ENCODE measurements around the gene LMNTD1. TPM values are rescaled to one million over a fixed set of nuclear protein-coding genes. Genes with fewer than 3 reads are reported as not detected.

Gene LMNTD1
- total and polyA plus RNA-seq, 4 donors, result 0.18 to 14.9 (median 3.4) TPM

DNA sequence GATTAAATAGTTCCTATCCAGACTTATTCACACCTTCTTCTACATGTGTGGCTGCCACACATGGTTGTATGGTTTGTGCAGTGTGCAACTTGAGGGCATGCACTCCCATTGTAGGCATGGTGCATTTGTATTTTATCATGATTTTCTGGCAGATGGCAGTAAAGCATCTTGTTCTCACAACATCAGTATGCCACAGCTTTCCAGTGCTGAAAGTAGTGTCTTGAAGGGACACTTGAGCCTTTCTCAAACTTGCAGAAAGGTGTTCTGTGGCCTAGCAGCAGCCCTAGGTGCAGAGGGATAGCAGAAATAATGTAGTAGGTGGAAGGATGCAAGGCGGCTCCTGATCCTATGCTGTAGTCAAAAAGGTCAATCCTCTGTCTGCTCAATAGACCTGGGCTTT is 72.9 kb downstream of the LMNTD1 start:
- no peak for DNase-seq
- Histone ChIP-seq H3K27me3 (ENCODE audit: control insufficient read depth in 3 of 3, insufficient read depth in 3 of 3, low read length in 2 of 3) (no peaks in the 10 kb centered on the region), H3K4me1 (ENCODE audit: control insufficient read depth in 5 of 5, insufficient read depth in 5 of 5, low read length in 5 of 5) (no peaks in the 10 kb centered on the region), H3K9me3 (ENCODE audit: control insufficient read depth in 4 of 4, insufficient read depth in 3 of 4, low read length in 3 of 4) (no peaks in the 10 kb centered on the region), H3K9ac (ENCODE audit: insufficient read depth in 1 of 2, low read length in 2 of 2) (no peak overlapping the region), H3K36me3 (ENCODE audit: control insufficient read depth in 4 of 4, insufficient read depth in 4 of 4, low read length in 4 of 4) (no peaks in the 10 kb centered on the region), H3K27ac (ENCODE audit: low read depth in 1 of 2, low read length in 1 of 2) (no peak overlapping the region), H3K4me3 (no peak overlapping the region)
- ATAC-seq (ENCODE audit: insufficient read depth, low FRiP score), result no peak
- 94 to 96% methylated on average over 1 of the region's 1 CpG for WGBS, 2 donors
- TF ChIP-seq, protein P1, sequence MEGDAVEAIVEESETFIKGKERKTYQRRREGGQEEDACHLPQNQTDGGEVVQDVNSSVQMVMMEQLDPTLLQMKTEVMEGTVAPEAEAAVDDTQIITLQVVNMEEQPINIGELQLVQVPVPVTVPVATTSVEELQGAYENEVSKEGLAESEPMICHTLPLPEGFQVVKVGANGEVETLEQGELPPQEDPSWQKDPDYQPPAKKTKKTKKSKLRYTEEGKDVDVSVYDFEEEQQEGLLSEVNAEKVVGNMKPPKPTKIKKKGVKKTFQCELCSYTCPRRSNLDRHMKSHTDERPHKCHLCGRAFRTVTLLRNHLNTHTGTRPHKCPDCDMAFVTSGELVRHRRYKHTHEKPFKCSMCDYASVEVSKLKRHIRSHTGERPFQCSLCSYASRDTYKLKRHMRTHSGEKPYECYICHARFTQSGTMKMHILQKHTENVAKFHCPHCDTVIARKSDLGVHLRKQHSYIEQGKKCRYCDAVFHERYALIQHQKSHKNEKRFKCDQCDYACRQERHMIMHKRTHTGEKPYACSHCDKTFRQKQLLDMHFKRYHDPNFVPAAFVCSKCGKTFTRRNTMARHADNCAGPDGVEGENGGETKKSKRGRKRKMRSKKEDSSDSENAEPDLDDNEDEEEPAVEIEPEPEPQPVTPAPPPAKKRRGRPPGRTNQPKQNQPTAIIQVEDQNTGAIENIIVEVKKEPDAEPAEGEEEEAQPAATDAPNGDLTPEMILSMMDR (IDR thresholded peaks at IDR 0.05; ENCODE audit: control extremely low read depth, extremely low read depth), result no peak

DNA sequence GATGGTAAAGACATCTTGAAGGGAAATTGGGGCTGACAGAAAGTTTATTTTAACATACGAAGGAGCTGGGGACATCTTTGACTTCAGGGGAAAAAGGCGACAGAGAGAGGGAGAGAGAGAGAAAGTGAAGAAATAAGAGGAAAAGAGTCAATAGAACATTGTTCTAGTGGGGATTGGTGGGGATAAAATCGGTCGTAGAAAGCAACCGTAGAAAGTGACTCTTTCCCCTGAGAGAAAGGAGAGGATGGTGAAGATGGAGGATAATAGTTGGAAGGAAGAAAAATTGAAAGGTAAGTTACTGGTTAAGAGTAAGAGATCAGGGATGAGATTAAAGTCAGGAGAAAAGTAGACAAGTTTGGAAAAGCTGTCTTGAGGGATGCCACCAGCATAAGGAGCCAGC is 75.9 kb downstream of the LMNTD1 start:
- DNase-seq, result no peak
- H3K9ac ChIP-seq (ENCODE audit: insufficient read depth in 1 of 2, low read length in 2 of 2), result no peak overlapping the region
- H3K27ac ChIP-seq (ENCODE audit: low read depth in 1 of 2, low read length in 1 of 2), result no peak overlapping the region
- no peak for ATAC-seq (ENCODE audit: insufficient read depth, low FRiP score)
- no peaks in the 10 kb centered on the region for H3K27me3 ChIP-seq (ENCODE audit: control insufficient read depth in 3 of 3, insufficient read depth in 3 of 3, low read length in 2 of 3)
- TF ChIP-seq, protein P1 (IDR thresholded peaks at IDR 0.05; ENCODE audit: control extremely low read depth, extremely low read depth), result no peak
- no peak overlapping the region for H3K4me3 ChIP-seq
- H3K9me3 ChIP-seq (ENCODE audit: control insufficient read depth in 4 of 4, insufficient read depth in 3 of 4, low read length in 3 of 4), result no peaks in the 10 kb centered on the region
- WGBS, 2 donors, result 94 to 96% methylated on average over 5 of the region's 5 CpGs
- no peaks in the 10 kb centered on the region for H3K36me3 ChIP-seq (ENCODE audit: control insufficient read depth in 4 of 4, insufficient read depth in 4 of 4, low read length in 4 of 4)
- H3K4me1 ChIP-seq (ENCODE audit: control insufficient read depth in 5 of 5, insufficient read depth in 5 of 5, low read length in 5 of 5), result no peaks in the 10 kb centered on the region

DNA sequence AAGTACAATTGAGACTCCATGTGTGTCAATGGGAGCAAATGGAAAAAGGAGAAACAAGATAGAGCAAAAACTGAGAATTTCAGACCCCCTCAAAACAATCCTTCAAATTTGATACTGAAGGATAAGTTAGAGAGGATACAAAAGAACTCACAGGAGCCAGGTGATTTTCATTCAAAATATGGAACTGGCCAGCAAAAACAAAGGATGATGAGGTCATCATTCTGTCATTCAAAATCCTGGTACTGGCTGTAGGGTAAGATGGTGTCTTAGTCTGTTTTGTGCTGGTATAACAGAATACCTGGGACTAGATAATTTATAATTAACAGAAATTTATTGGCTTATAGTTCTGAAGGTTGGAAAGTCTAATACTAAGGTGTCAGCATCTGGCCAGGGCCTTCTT is 80.6 kb downstream of the LMNTD1 start:
- Histone ChIP-seq H3K27me3 (ENCODE audit: control insufficient read depth in 3 of 3, insufficient read depth in 3 of 3, low read length in 2 of 3) (peaks cover 0 to under 1% (median 0%) of the 10 kb centered on the region in 3 donors), H3K9me3 (ENCODE audit: control insufficient read depth in 4 of 4, insufficient read depth in 3 of 4, low read length in 3 of 4) (no peaks in the 10 kb centered on the region), H3K9ac (ENCODE audit: insufficient read depth in 1 of 2, low read length in 2 of 2) (no peak overlapping the region), H3K36me3 (ENCODE audit: control insufficient read depth in 4 of 4, insufficient read depth in 4 of 4, low read length in 4 of 4) (no peaks in the 10 kb centered on the region), H3K4me3 (no peak overlapping the region), H3K4me1 (ENCODE audit: control insufficient read depth in 5 of 5, insufficient read depth in 5 of 5, low read length in 5 of 5) (no peaks in the 10 kb centered on the region), H3K27ac (ENCODE audit: low read depth in 1 of 2, low read length in 1 of 2) (no peak overlapping the region)
- ATAC-seq (ENCODE audit: insufficient read depth, low FRiP score) (no peak), DNase-seq (no peak)
- TF ChIP-seq, protein P1 (IDR thresholded peaks at IDR 0.05; ENCODE audit: control extremely low read depth, extremely low read depth), result no peak

DNA sequence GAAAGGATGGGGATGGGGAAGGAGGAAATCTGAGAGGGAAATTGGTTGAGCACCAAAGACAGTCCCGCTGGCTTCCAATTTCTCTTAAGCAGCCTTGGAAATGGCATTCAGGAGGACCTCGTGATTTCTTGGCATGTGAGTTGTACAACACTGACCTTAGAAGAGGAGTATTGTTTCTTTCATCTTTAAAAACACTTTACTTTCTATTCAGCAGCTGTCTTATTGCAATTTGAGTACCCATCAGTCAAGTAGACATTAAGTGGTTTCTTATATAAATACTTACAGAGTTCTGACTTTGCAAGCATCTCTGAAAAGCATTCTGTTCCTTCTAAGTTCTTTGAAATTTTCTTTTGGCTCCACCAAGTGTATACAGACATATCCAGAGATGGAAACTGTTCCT is 83.2 kb downstream of the LMNTD1 start:
- DNase-seq (peak in 2 of 3 donors; percentile 49 to 80), ATAC-seq (ENCODE audit: insufficient read depth, low FRiP score) (no peak)
- no peaks in the 10 kb centered on the region for H3K9me3 ChIP-seq (ENCODE audit: control insufficient read depth in 4 of 4, insufficient read depth in 3 of 4, low read length in 3 of 4)
- no peaks in the 10 kb centered on the region for H3K36me3 ChIP-seq (ENCODE audit: control insufficient read depth in 4 of 4, insufficient read depth in 4 of 4, low read length in 4 of 4)
- no peak overlapping the region for H3K4me3 ChIP-seq
- TF ChIP-seq, protein P1 (IDR thresholded peaks at IDR 0.05; ENCODE audit: control extremely low read depth, extremely low read depth), result no peak
- no peaks in the 10 kb centered on the region for H3K4me1 ChIP-seq (ENCODE audit: control insufficient read depth in 5 of 5, insufficient read depth in 5 of 5, low read length in 5 of 5)
- WGBS, 2 donors, result 38 to 58% methylated on average over 2 of the region's 2 CpGs
- peaks cover 0 to 2% (median 0%) of the 10 kb centered on the region in 3 donors for H3K27me3 ChIP-seq (ENCODE audit: control insufficient read depth in 3 of 3, insufficient read depth in 3 of 3, low read length in 2 of 3)
- H3K9ac ChIP-seq (ENCODE audit: insufficient read depth in 1 of 2, low read length in 2 of 2), result no peak overlapping the region
- H3K27ac ChIP-seq (ENCODE audit: low read depth in 1 of 2, low read length in 1 of 2), result no peak overlapping the region
